NB4 (cell line): ENCODE results near the gene PRRG2.
A peak's percentile ranks its signal among the peaks of the same experiment; 100 is the strongest.

Experiments used
- DNase-seq: peaks from one replicate; pipeline ENCODE4 v3.0.0; 2010; ENCODE audit warnings: low read depth
- H3K4me3 ChIP-seq: one replicate; pipeline ENCODE4 v1.5.1; 2011; ENCODE audit warnings: mild to moderate bottlenecking, low read depth, low read length, moderate library complexity
- CTCF ChIP-seq: IDR thresholded peaks from one replicate; pipeline ENCODE4 v1.5.1; 2012; ENCODE audit warnings: low read depth, low read length
- MAX ChIP-seq: IDR thresholded peaks from 2 replicates; pipeline ENCODE4 v1.6.1; 2011; ENCODE audit warnings: low read depth, low read length
- MYC ChIP-seq: IDR thresholded peaks from 2 replicates; pipeline ENCODE4 v1.6.1; 2011; ENCODE audit warnings: low read depth, low read length
- POLR2A ChIP-seq: IDR thresholded peaks from 2 replicates; pipeline ENCODE4 v1.6.1; 2011; ENCODE audit warnings: mild to moderate bottlenecking; ENCODE audit not compliant: insufficient read length; ENCODE audit errors: extremely low read depth

PRRG2 gene

GRCh38 chr19:49640113-49640898 is 59.2 kb downstream of the PRRG2 start, which contains the start of gene RRAS:
RRAS (minus strand) TSS chr19:49640143; CDS start chr19:49640098, 45 bp downstream.
- no peak for TF ChIP-seq CTCF
- TF ChIP-seq POLR2A, result peak; percentile 55
- peak; percentile 76 for TF ChIP-seq MYC
- peak; percentile 80 for TF ChIP-seq MAX
- peak; percentile 100 for DNase-seq
- H3K4me3 ChIP-seq, result peak within 1 kb of the TSS; percentile 81
